HS-27A (cell line): ENCODE results near the gene C2CD5.

ENCODE experiments used
- DNase-seq: peaks from one replicate; pipeline ENCODE4 v3.0.0-alpha.2; 2012; ENCODE audit warnings: low read depth, missing footprints

C2CD5 gene

DNA sequence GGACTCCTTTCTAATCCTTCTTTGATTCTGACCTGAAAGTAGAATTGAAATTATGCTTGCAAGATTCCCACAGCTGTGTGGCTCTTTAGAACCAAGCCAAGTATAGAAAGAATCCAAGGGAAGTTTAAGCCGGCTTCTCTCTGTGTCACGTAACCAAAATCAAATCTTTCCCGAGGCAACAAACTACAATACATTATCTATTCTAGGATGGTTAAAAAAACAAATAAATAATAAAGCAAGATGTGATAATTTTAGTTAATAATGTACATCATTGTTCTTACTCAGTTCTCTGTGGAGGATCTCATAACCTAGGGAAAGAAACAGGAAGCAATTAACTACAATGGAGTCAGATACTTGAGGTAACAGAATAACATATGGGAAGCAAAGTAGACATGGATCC lies 131.8 kb downstream of the C2CD5 start:
- no peak for DNase-seq

DNA sequence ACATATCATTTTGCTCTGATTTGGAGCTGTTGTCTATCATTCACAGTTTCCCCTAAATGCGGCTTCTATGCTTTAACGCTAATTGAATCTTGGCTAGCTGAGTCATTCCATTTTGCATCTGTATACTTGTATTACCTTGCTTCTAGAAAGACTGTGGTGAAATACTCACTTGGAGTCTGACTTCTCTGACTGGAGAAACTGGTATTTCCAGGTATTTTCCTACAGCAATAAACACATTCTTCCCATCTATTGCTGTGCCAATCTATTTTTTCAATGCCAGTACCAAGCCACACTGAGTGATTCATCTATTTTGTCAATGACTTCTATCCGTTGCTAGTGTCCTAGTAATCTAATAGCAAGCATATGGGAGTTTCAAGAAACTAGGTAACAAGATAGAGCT lies 133.9 kb downstream of the C2CD5 start:
- no peak for DNase-seq

DNA sequence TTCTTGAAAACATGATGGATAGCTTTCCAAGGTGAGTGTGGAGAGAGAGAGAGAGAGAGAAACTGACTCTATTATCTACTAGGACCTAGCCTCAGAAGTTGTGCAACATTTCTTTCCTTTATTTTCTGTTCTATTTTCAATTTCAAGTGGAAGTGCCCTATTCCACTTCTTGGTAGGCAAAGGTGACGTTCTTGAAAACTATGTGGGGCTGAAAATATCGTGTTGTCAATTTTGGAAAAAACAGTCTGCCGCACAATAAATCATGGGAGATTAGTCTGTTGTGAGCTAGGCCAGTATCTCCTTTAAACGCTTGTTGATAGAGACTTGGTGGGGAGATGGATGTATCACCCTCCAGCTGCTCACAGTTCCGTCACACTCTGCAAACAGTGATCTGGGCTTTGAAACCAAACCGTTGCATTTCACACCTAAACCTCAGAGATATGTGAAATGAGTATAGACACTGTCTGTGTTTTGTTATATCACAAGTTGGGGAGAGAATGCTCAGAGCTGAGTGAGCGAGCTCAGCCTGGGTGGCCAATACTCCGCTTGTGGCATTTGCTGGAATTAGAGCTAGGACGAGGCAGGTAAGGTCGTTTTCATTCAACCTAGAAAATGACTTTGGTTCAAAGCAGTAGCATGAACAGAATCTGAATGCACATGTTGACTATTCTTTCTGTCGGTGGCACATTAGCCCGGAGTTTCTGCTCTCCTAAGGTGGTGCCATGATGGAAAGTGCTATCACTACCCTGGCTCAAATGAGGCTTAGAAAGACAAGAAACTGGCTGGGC lies 134.8 kb downstream of the C2CD5 start:
- DNase-seq: no peak

DNA sequence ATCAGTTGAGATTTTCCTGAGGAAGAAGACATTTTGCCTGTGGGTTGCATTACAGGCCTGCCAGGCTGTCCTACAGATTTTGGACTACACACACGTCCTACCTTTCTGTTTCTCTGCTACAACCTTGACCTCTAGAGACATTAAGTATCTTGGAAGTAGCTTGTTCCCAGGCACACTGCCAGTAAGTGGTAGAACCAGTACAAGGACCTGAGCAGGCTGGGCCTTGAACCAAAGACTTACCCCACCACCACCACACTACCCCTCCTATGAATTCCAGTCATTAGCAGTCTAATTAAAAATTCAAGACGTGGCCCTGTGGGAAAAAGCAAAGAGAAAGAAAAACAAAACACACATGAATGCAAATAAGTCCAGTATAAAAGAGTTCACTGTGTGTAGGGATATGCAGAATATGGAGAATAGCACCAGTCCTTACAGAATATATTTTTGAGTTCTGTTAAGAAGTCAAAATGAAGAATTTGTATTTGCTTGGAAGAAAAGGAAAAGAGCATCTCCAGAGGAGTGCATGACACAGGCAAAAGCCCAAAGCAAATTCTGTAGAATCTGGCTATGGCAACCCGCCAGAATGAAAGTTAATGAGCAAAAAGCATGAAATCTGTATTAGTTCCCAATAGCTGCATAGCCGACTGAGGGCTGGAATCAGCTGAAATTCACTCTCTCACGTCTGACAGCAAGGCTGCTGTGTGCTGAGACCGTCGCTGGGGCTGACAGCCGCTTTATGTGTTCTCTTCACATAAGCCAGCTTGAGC lies 135.5 kb downstream of the C2CD5 start:
- DNase-seq: no peak

DNA sequence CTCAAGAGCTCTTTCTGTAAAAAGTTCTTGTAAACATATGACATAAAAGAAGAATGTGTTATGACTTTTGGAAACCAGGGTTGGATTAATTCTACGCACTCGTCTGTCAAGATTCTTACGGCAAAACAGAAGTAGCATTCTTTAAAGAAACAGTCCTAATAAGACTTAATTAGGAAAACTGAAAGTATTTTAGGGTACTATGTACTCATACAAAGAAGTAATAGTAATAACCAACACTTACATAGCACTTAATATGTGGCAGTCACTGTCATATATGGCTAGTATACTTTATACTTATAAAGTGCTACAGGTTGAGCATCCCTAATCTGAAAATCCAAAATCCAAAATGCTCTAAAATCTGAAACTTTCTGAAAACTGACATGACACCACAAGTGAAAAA lies 136.9 kb downstream of the C2CD5 start:
- DNase-seq: no peak

GRCh38 chr12:22406627-22407026 lies 137.7 kb downstream of the C2CD5 start:
- no peak for DNase-seq

DNA sequence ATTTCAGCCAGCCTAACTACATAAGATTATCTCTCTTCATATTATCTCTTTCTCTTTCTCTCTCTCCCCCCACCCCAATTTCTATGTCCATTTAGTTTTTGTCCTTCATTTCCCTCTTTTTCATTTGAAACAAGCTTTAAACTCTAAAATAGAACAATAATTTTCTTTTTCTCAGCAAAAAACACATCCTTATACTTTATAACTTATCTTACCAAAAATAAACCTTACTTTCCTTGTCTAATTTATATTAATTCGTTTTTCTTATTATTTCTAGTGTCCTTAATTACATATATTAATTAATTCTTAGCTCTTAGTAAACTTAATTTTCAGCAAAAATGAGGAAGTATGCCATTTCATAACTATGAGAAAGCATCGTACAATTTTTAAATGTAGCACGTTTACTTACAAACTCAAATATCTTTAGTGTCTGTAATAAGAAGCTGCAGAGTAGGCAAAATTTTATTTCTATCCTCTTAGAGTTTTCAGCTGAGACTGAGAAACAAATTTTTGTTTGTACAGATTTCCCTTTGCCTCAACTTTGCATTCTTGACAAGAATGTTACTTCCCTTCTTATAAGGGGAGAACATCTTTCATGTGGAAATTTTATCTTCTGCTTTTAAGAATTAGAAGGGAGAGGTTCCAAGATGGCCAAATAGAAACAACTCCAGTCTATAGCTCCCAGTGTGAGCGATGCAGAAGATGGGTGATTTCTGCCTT lies 144.7 kb downstream of the C2CD5 start:
- DNase-seq: no peak
